ENCODE measurements around the gene LSM4.

Gene LSM4

DNA sequence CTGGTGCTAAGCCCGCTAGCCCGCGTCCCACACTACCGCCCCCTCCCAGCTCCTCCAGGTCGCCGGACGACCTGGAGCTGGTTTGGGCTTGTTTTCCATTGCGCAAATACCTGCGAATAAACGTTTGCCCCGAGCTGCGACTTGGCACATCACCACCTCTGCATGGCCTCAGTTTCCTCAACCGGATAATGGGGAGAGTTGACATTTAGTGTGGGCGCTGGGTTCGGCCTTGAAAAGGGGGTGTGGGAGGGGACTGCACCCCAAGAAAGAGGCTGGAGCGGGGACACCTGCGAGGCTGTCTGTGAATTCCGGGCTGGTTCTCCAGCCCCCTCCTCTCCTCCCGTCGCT lies 30.4 kb downstream of the LSM4 start:
- H2AFZ ChIP-seq (ENCODE audit: low read length) = peak overlapping the region; percentile 81; the same call in 1 of the 2 replicates
- no peaks in the 10 kb centered on the region for H3K36me3 ChIP-seq (ENCODE audit: insufficient read depth, low read length)
- H3K4me2 ChIP-seq (ENCODE audit: low read depth, low read length, poor library complexity, severe bottlenecking) = peak overlapping the region; percentile 84
- H3F3A ChIP-seq (ENCODE audit: low read depth) = peaks cover 4% of the 10 kb centered on the region; the same call in 1 of the 2 replicates
- peak overlapping the region; percentile 95 for H3K9ac ChIP-seq (ENCODE audit: low read depth, low read length, poor library complexity, severe bottlenecking)
- H3K79me2 ChIP-seq (ENCODE audit: insufficient read depth, low read length) = peaks cover 3% of the 10 kb centered on the region; the same call in 1 of the 2 replicates
- H3K4me3 ChIP-seq (ENCODE audit: low read length, poor library complexity, severe bottlenecking) = peak overlapping the region; percentile 90
- no peaks in the 10 kb centered on the region for H3K9me2 ChIP-seq (replicated peaks; ENCODE audit: low read depth, low read length)
- H4K20me1 ChIP-seq (ENCODE audit: insufficient read depth, low read length, poor library complexity, severe bottlenecking) = no peaks in the 10 kb centered on the region
- peaks cover 35% of the 10 kb centered on the region for H3K4me1 ChIP-seq (ENCODE audit: insufficient read depth, low read length, poor library complexity, severe bottlenecking)
- TF ChIP-seq, protein P1, sequence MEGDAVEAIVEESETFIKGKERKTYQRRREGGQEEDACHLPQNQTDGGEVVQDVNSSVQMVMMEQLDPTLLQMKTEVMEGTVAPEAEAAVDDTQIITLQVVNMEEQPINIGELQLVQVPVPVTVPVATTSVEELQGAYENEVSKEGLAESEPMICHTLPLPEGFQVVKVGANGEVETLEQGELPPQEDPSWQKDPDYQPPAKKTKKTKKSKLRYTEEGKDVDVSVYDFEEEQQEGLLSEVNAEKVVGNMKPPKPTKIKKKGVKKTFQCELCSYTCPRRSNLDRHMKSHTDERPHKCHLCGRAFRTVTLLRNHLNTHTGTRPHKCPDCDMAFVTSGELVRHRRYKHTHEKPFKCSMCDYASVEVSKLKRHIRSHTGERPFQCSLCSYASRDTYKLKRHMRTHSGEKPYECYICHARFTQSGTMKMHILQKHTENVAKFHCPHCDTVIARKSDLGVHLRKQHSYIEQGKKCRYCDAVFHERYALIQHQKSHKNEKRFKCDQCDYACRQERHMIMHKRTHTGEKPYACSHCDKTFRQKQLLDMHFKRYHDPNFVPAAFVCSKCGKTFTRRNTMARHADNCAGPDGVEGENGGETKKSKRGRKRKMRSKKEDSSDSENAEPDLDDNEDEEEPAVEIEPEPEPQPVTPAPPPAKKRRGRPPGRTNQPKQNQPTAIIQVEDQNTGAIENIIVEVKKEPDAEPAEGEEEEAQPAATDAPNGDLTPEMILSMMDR (conservative IDR thresholded peaks at IDR 0.05; ENCODE audit: low read length) = no peak
- TF ChIP-seq EZH2phosphoT487 (IDR thresholded peaks at IDR 0.05; ENCODE audit: borderline replicate concordance) = no peak
- no peaks in the 10 kb centered on the region for H3K9me3 ChIP-seq (ENCODE audit: insufficient read depth, low read depth, low read length)
- no peaks in the 10 kb centered on the region for H3K27me3 ChIP-seq (ENCODE audit: insufficient read depth, low read length, poor library complexity, severe bottlenecking)

DNA sequence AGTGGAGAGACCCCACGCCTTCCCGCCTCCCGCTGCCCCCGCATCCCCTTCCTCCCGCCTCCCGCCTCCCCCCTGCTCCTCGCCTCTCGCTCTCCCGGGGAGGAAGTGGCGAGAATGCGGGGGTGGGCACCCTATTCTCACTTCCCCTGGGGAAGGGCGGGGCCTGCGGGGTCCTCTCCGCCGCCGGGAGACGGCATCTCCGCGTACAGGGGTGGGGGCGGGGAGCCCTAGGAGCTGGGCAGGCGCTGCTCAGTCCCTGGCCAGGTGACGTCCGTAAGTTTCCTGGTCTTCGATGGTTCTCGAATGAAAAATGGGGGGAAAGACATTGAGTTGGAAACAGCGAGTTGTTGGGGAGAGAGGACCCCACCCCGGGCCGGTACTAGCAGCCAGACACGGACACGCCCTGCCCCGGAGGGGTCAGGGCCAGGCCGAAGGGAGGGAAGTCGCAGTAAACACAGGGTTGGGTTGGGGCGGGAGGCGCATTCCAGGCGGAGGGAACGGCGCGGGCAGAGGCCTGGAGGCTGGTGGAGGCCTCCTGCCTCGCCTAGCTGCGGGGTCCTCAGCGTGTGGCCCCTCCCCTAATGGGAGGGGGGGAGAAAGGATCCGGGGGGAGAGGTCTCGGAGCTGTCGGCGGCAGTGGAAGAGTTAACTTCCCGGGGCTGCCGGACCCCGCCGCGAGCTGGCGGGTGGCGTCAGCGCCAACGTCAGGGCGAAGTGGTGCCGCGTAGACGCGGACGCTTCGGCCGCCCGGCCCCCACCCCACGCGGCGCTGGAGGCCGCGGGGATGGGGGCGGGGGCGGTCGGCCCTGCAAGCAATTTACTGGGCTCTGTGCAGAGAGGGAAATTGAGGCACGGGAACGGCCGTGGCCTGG lies 31.1 kb downstream of the LSM4 start:
- Histone ChIP-seq H3K9me3 (ENCODE audit: insufficient read depth, low read depth, low read length) (no peaks in the 10 kb centered on the region), H3K4me1 (ENCODE audit: insufficient read depth, low read length, poor library complexity, severe bottlenecking) (peaks cover 35% of the 10 kb centered on the region), H3K36me3 (ENCODE audit: insufficient read depth, low read length) (no peaks in the 10 kb centered on the region), H3K4me2 (ENCODE audit: low read depth, low read length, poor library complexity, severe bottlenecking) (peak overlapping the region; percentile 84), H3K4me3 (ENCODE audit: low read length, poor library complexity, severe bottlenecking) (peak overlapping the region; percentile 90), H3K9me2 (replicated peaks; ENCODE audit: low read depth, low read length) (no peaks in the 10 kb centered on the region), H3K79me2 (ENCODE audit: insufficient read depth, low read length) (peaks cover 3% of the 10 kb centered on the region; the same call in 1 of the 2 replicates), H3K27me3 (ENCODE audit: insufficient read depth, low read length, poor library complexity, severe bottlenecking) (no peaks in the 10 kb centered on the region), H3K9ac (ENCODE audit: low read depth, low read length, poor library complexity, severe bottlenecking) (peak overlapping the region; percentile 95), H2AFZ (ENCODE audit: low read length) (peak overlapping the region; percentile 81), H3F3A (ENCODE audit: low read depth) (peaks cover 4% of the 10 kb centered on the region; the same call in 1 of the 2 replicates), H4K20me1 (ENCODE audit: insufficient read depth, low read length, poor library complexity, severe bottlenecking) (no peaks in the 10 kb centered on the region)
- TF ChIP-seq EZH2phosphoT487 (IDR thresholded peaks at IDR 0.05; ENCODE audit: borderline replicate concordance) = no peak
- TF ChIP-seq, protein P1 (conservative IDR thresholded peaks at IDR 0.05; ENCODE audit: low read length) = no peak

DNA sequence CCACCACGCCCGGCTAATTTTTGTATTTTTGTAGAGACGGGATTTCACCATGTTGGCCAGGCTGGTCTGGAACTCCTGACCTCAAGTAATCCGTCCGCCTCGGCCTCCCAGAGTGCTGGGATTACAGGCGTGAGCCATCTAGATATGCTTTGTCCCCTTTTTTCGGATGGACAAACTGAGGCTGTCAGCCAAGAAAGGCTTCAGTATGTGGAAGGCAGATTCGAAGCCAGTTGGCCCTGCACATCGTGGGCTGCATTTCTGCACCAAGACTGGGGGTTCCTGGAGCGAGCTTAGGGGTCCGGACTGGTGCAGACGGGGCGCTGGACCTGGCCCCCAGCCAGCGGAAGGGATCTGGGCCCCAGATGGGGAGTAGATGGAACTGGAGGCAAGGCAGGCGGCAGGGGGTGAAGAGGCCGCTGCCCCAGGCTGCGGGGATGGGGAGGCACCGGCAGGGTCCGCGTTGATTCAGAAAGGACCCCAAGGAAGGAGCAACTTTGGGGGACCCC lies 31.8 kb downstream of the LSM4 start:
- Histone ChIP-seq H3K4me3 (ENCODE audit: low read length, poor library complexity, severe bottlenecking) (peak overlapping the region; percentile 90), H3K9me3 (ENCODE audit: insufficient read depth, low read depth, low read length) (no peaks in the 10 kb centered on the region), H3K36me3 (ENCODE audit: insufficient read depth, low read length) (no peaks in the 10 kb centered on the region), H3K4me2 (ENCODE audit: low read depth, low read length, poor library complexity, severe bottlenecking) (peak overlapping the region; percentile 84), H3K9me2 (replicated peaks; ENCODE audit: low read depth, low read length) (no peaks in the 10 kb centered on the region), H2AFZ (ENCODE audit: low read length) (no peak overlapping the region), H3K27me3 (ENCODE audit: insufficient read depth, low read length, poor library complexity, severe bottlenecking) (no peaks in the 10 kb centered on the region), H4K20me1 (ENCODE audit: insufficient read depth, low read length, poor library complexity, severe bottlenecking) (no peaks in the 10 kb centered on the region), H3K9ac (ENCODE audit: low read depth, low read length, poor library complexity, severe bottlenecking) (peak overlapping the region; percentile 95), H3F3A (ENCODE audit: low read depth) (peaks cover 4% of the 10 kb centered on the region; the same call in 1 of the 2 replicates), H3K4me1 (ENCODE audit: insufficient read depth, low read length, poor library complexity, severe bottlenecking) (peaks cover 35% of the 10 kb centered on the region), H3K79me2 (ENCODE audit: insufficient read depth, low read length) (peaks cover 3% of the 10 kb centered on the region; the same call in 1 of the 2 replicates)
- no peak for TF ChIP-seq EZH2phosphoT487 (IDR thresholded peaks at IDR 0.05; ENCODE audit: borderline replicate concordance)
- TF ChIP-seq, protein P1 (conservative IDR thresholded peaks at IDR 0.05; ENCODE audit: low read length) = no peak

Data from Loucy (cell line).